Parathyroid adenoma (tissue), 2 donors: Measurements from ENCODE around the gene LRP1-AS.

Experiments
- H2AFZ ChIP-seq: fragments of 300-600 bp; sonication (generic); one replicate; pipeline ENCODE4 v1.7.0; 2017; ENCODE audit warnings: antibody characterized with exemption, mild to moderate bottlenecking
- H3K27ac ChIP-seq: fragments of 300-600 bp; sonication (generic); one replicate; pipeline ENCODE4 v1.7.0; 2017
- H3K27me3 ChIP-seq: fragments of 300-600 bp; sonication (generic); one replicate; pipeline ENCODE4 v1.7.0; 2017; ENCODE audit warnings: low read length; ENCODE audit not compliant: control insufficient read depth, insufficient read depth
- H3K36me3 ChIP-seq: fragments of 300-600 bp; sonication (generic); one replicate; pipeline ENCODE4 v1.7.0; 2017; ENCODE audit warnings: low read length; ENCODE audit not compliant: control insufficient read depth, insufficient read depth
- H3K4me1 ChIP-seq: fragments of 300-600 bp; sonication (generic); one replicate; pipeline ENCODE4 v1.7.0; 2017; ENCODE audit warnings: control low read depth
- H3K4me2 ChIP-seq: fragments of 300-600 bp; sonication (generic); one replicate; pipeline ENCODE4 v1.7.0; 2017; ENCODE audit warnings: low read length
- H3K4me3 ChIP-seq: fragments of 300-600 bp; sonication (generic); one replicate; pipeline ENCODE4 v1.7.0; 2017; ENCODE audit warnings: low read depth, low read length
- H3K79me2 ChIP-seq: fragments of 300-600 bp; sonication (generic); one replicate; pipeline ENCODE4 v1.7.0; 2017; ENCODE audit warnings: control low read depth
- H3K9ac ChIP-seq: fragments of 300-600 bp; sonication (generic); one replicate; pipeline ENCODE4 v1.7.0; 2017; ENCODE audit warnings: mild to moderate bottlenecking
- H3K9me3 ChIP-seq: fragments of 300-600 bp; sonication (generic); one replicate; pipeline ENCODE4 v1.7.0; 2017; ENCODE audit warnings: low read length; ENCODE audit not compliant: control insufficient read depth
- TF ChIP-seq, protein P1 (sequence below): fragments of 300-600 bp; sonication (generic); IDR thresholded peaks from one replicate; pipeline ENCODE4 v1.7.0; 2017; ENCODE audit warnings: antibody characterized with exemption, mild to moderate bottlenecking
- donor health status: primary hyperparathyroidism.

LRP1-AS gene

DNA sequence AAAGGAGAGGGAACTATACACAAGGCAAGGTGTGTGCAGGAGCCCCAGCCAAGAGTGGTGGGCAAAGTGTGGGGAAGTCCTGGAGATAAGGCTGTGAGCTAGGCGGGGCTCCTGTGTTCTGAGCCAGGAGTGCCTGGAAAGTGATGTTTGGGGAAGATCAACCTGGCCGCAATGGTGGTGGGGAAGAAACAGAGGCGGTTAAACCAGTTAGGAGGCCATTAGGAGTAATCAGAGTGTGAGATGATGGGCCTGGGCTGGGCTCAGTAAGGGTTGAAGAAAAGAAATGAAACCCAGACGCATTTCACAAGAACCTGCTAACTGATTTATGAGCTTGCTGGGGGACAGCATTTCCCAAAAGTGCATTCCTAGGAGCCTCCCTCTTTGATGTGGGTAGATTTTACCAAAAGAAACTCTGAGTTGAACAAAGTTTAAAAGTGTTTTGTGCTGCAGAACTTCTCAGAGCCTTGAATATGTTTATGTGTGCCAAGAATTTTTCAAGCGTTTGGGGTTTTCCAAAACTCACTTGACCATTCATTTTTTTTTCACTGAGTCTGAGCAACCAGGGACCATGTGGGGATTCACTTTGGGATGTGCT lies 34.2 kb upstream of the LRP1-AS start:
- TF ChIP-seq, protein P1, sequence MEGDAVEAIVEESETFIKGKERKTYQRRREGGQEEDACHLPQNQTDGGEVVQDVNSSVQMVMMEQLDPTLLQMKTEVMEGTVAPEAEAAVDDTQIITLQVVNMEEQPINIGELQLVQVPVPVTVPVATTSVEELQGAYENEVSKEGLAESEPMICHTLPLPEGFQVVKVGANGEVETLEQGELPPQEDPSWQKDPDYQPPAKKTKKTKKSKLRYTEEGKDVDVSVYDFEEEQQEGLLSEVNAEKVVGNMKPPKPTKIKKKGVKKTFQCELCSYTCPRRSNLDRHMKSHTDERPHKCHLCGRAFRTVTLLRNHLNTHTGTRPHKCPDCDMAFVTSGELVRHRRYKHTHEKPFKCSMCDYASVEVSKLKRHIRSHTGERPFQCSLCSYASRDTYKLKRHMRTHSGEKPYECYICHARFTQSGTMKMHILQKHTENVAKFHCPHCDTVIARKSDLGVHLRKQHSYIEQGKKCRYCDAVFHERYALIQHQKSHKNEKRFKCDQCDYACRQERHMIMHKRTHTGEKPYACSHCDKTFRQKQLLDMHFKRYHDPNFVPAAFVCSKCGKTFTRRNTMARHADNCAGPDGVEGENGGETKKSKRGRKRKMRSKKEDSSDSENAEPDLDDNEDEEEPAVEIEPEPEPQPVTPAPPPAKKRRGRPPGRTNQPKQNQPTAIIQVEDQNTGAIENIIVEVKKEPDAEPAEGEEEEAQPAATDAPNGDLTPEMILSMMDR, result no peak
- Histone ChIP-seq H3K36me3 (no peaks in the 10 kb centered on the region), H2AFZ (no peak overlapping the region), H3K4me1 (no peaks in the 10 kb centered on the region), H3K4me2 (no peak overlapping the region), H3K79me2 (no peaks in the 10 kb centered on the region), H3K27me3 (no peaks in the 10 kb centered on the region), H3K4me3 (no peak overlapping the region), H3K9me3 (no peaks in the 10 kb centered on the region), H3K27ac (no peak overlapping the region), H3K9ac (no peak overlapping the region)

DNA sequence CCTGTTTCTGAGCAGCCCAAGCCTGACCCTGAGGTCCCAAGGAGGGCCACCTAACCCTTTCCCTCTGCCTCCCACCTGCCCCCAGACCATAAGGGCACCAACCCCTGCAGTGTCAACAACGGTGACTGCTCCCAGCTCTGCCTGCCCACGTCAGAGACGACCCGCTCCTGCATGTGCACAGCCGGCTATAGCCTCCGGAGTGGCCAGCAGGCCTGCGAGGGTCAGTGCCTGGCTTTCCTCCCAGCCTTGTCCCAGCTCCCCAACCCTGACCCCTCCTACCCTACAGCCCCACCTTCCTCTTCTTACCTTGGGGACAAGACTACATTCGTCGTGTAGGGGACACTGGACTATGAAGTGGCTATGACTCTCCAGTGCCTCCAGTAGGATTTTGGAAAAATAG lies 33.7 kb upstream of the LRP1-AS start:
- H3K79me2 ChIP-seq, result no peaks in the 10 kb centered on the region
- no peak overlapping the region for H3K27ac ChIP-seq

DNA sequence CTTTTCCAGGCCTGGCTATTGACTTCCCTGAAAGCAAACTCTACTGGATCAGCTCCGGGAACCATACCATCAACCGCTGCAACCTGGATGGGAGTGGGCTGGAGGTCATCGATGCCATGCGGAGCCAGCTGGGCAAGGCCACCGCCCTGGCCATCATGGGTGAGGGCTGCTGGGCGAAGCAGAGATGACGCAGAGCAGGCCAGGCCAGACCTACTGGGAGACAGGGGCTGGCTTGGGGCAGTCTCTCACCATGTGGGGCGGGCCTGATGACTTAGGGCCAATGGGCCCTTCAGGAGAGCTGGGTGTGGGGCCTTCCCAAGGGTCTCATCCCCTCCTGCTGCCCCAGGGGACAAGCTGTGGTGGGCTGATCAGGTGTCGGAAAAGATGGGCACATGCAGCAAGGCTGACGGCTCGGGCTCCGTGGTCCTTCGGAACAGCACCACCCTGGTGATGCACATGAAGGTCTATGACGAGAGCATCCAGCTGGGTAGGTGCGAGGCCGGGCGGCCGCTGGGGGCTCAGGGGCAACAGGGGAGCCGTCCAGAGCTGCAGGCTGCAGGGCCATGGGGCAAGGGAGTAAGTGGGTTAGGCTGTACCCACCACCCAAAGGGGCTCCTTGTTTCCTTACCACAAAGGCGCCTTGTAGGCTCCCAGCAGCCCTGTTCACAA lies 33.0 kb upstream of the LRP1-AS start:
- H3K27ac ChIP-seq, result no peak overlapping the region
- TF ChIP-seq, protein P1, result no peak
- H3K9me3 ChIP-seq, result no peaks in the 10 kb centered on the region
- no peaks in the 10 kb centered on the region for H3K79me2 ChIP-seq
- H3K4me1 ChIP-seq, result no peaks in the 10 kb centered on the region
- no peak overlapping the region for H3K4me2 ChIP-seq
- no peak overlapping the region for H2AFZ ChIP-seq
- H3K36me3 ChIP-seq, result no peaks in the 10 kb centered on the region
- H3K4me3 ChIP-seq, result no peak overlapping the region
- H3K9ac ChIP-seq, result no peak overlapping the region
- H3K27me3 ChIP-seq, result no peaks in the 10 kb centered on the region

More for the DNA sequence above, 33.7 kb upstream of the LRP1-AS start:
- H3K4me1 ChIP-seq, result no peaks in the 10 kb centered on the region
- H3K9me3 ChIP-seq, result no peaks in the 10 kb centered on the region
- H3K4me3 ChIP-seq, result no peak overlapping the region
- H3K4me2 ChIP-seq, result no peak overlapping the region
- no peaks in the 10 kb centered on the region for H3K36me3 ChIP-seq
- TF ChIP-seq, protein P1, result no peak
- no peaks in the 10 kb centered on the region for H3K27me3 ChIP-seq
- H3K9ac ChIP-seq, result no peak overlapping the region
- no peak overlapping the region for H2AFZ ChIP-seq

DNA sequence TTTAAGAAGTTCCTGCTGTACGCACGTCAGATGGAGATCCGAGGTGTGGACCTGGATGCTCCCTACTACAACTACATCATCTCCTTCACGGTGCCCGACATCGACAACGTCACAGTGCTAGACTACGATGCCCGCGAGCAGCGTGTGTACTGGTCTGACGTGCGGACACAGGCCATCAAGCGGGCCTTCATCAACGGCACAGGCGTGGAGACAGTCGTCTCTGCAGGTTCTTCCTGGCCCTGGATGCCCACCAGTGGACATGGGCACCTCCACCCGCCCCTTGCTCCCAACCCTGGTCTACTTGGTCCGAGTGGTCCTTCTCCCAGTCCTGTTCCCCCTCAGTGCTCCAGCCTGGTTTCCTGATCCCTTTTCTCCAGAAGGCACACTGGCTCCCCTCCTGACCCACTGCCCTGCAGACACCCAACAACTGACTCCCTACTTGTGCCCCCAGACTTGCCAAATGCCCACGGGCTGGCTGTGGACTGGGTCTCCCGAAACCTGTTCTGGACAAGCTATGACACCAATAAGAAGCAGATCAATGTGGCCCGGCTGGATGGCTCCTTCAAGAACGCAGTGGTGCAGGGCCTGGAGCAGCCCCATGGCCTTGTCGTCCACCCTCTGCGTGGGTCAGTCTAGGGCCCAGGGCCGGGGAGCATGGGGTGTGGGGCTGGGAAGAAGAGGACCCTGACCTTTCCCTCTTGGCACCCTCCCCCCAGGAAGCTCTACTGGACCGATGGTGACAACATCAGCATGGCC lies 32.1 kb upstream of the LRP1-AS start:
- Histone ChIP-seq H3K27me3 (no peaks in the 10 kb centered on the region), H3K4me3 (no peak overlapping the region), H3K79me2 (no peaks in the 10 kb centered on the region), H3K9me3 (no peaks in the 10 kb centered on the region), H3K4me2 (no peak overlapping the region), H3K9ac (no peak overlapping the region), H3K27ac (no peak overlapping the region), H2AFZ (no peak overlapping the region), H3K4me1 (no peaks in the 10 kb centered on the region), H3K36me3 (no peaks in the 10 kb centered on the region)
- TF ChIP-seq, protein P1, result no peak
